Measurements from ENCODE around the gene GM2A.

The GM2A gene

DNA sequence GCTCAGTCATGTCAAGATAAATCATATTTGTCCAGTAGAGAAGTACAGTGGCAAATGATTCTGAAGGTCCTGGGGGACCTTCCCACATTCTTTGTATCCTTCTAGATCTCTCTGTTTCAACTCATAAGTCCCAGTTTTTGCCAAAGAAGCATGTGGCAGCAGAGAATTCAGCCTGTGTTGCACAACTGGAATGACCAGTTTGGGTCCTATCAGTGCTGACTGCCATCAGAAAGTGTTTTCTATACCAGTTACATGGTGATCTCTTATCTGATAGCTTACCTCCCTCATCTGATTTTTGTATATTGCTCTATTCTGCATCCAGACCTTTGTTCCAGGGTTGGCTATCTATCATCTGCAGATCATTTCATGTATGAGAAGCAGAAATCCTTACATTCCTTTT lies 21.7 kb downstream of the GM2A start:
- H3K27ac ChIP-seq, result no peak overlapping the region
- DNase-seq (ENCODE audit: low spot score), result no peak
- TF ChIP-seq, protein P1, sequence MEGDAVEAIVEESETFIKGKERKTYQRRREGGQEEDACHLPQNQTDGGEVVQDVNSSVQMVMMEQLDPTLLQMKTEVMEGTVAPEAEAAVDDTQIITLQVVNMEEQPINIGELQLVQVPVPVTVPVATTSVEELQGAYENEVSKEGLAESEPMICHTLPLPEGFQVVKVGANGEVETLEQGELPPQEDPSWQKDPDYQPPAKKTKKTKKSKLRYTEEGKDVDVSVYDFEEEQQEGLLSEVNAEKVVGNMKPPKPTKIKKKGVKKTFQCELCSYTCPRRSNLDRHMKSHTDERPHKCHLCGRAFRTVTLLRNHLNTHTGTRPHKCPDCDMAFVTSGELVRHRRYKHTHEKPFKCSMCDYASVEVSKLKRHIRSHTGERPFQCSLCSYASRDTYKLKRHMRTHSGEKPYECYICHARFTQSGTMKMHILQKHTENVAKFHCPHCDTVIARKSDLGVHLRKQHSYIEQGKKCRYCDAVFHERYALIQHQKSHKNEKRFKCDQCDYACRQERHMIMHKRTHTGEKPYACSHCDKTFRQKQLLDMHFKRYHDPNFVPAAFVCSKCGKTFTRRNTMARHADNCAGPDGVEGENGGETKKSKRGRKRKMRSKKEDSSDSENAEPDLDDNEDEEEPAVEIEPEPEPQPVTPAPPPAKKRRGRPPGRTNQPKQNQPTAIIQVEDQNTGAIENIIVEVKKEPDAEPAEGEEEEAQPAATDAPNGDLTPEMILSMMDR (conservative IDR thresholded peaks at IDR 0.05; ENCODE audit: low read depth), result no peak
- ChIA-PET POLR2A (ENCODE audit: low non-redundant PET) (no interaction called here), CTCF (interaction anchor here (0.5 to 1.6 kb wide), 4 partner anchors 10 to 247 kb away, joined by 3 to 6 read pairs (median 4); no protein-coding TSS in a partner anchor)

DNA sequence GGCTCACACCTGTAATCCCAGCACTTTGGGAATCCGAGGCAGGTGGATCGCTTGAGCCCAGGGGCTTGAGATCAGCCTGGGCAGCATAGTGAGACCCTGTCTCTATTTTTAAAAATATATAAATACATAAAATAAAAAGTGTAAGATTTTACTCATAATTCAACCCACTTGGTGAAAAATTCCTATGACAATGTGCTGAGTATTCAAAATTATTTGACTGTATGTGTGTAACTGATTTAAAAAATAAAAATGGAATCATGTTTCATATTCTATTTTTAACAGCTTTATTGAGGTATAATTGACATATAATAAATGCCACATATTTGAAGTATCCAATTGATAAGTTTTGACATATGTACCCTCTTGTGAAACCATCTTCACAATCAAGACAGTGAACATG lies 22.8 kb downstream of the GM2A start:
- POLR2A ChIA-PET (ENCODE audit: low non-redundant PET), result no interaction called here
- H3K27ac ChIP-seq, result no peak overlapping the region
- CTCF ChIA-PET, result no interaction called here
- DNase-seq (ENCODE audit: low spot score), result no peak
- TF ChIP-seq, protein P1 (conservative IDR thresholded peaks at IDR 0.05; ENCODE audit: low read depth), result no peak

- TF ChIP-seq, protein P1 (conservative IDR thresholded peaks at IDR 0.05; ENCODE audit: low read depth), result no peak
- no peak overlapping the region for H3K27ac ChIP-seq
- ChIA-PET CTCF (interaction anchor here (1.5 kb wide), 1 partner anchor 11 kb away, joined by 3 read pairs; no protein-coding TSS in a partner anchor), POLR2A (ENCODE audit: low non-redundant PET) (no interaction called here)
- no peak for DNase-seq (ENCODE audit: low spot score)
Observed at GRCh38 chr5:151278845-151279244, 25.9 kb downstream of the GM2A start.

DNA sequence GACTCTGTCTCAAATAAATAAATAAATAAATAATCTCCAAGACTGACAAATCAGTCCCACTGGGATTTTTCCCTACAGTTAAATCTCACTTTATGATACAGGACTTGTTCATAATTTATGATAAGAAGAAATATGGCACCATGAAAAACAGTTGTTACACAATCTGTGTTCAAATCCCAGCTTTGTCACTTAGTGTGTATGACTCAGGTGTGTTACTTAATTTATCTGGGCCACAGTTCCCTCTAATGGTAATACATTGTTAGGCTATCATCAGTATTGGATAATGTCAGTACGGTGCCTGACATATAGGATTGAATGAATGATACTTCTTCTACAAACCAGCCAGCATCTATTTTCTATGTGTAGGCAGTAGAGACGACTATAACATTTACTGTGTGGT lies 27.5 kb downstream of the GM2A start:
- POLR2A ChIA-PET (ENCODE audit: low non-redundant PET), result no interaction called here
- no peak overlapping the region for H3K27ac ChIP-seq
- DNase-seq (ENCODE audit: low spot score), result no peak
- CTCF ChIA-PET, result interaction anchor here (0.7 kb wide), 1 partner anchor 41 kb away, joined by 4 read pairs; no protein-coding TSS in a partner anchor
- TF ChIP-seq, protein P1 (conservative IDR thresholded peaks at IDR 0.05; ENCODE audit: low read depth), result no peak

GRCh38 chr5:151281001-151281639 lies 28.1 kb downstream of the GM2A start:
- TF ChIP-seq, protein P1 (conservative IDR thresholded peaks at IDR 0.05; ENCODE audit: low read depth), result no peak
- no peak overlapping the region for H3K27ac ChIP-seq
- DNase-seq (ENCODE audit: low spot score), result no peak
- ChIA-PET CTCF (no interaction called here), POLR2A (ENCODE audit: low non-redundant PET) (no interaction called here)

- ChIA-PET CTCF (interaction anchor here (0.6 to 0.7 kb wide), 3 partner anchors 123 to 1069 kb away, joined by 3 to 6 read pairs (median 3); no protein-coding TSS in a partner anchor), POLR2A (ENCODE audit: low non-redundant PET) (no interaction called here)
Observed at GRCh38 chr5:151283120-151283825, 30.3 kb downstream of the GM2A start.

More at GRCh38 chr5:151283120-151283825, 30.3 kb downstream of the GM2A start:
- TF ChIP-seq, protein P1 (conservative IDR thresholded peaks at IDR 0.05; ENCODE audit: low read depth), result no peak
- no peak for DNase-seq (ENCODE audit: low spot score)
- H3K27ac ChIP-seq, result no peak overlapping the region
